Activated CD4-positive, alpha-beta T cell treated with anti-CD3 and anti-CD28 coated beads, Interleukin-2, amount 10 ng/mL, durations not matched to agents 7 days and 5 days (primary cell): ENCODE measurements around the gene KIAA1217. TPM values are rescaled to one million over a fixed set of nuclear protein-coding genes. Genes with fewer than 3 reads are reported as not detected.
A peak's percentile ranks its signal among the peaks of the same experiment; 100 is the strongest.
"Not testable (repeated sequence)": the region's sequence is repeated elsewhere in the genome, so short reads cannot be mapped to it uniquely, and the experiment has no call there.

Source experiments
- CTCF ChIA-PET: fragments of 350-600 bp; sonication (Branson Sonifier 250); formaldehyde crosslinking; loops from one replicate; lab custom pipeline; 2021; ENCODE audit warnings: antibody characterized with exemption; lab: Charles Lee
- POLR2A ChIA-PET: fragments of 350-600 bp; sonication (Branson Sonifier 250); formaldehyde crosslinking; loops from one replicate; lab custom pipeline; 2021; ENCODE audit warnings: antibody characterized with exemption; lab: Charles Lee
- DNase-seq: peaks from one replicate; pipeline ENCODE4 v3.0.0-alpha.2; 2020
- H3K27ac Mint-ChIP-seq: one replicate; pipeline ENCODE4 v1.8.0; 2021; ENCODE audit warnings: mild to moderate bottlenecking, moderate library complexity, mixed read lengths
- H3K27me3 Mint-ChIP-seq: one replicate; pipeline ENCODE4 v1.8.0; 2021; ENCODE audit warnings: mixed read lengths
- H3K36me3 Mint-ChIP-seq: one replicate; pipeline ENCODE4 v1.8.0; 2021; ENCODE audit warnings: low read depth, mixed read lengths
- H3K4me1 Mint-ChIP-seq: one replicate; pipeline ENCODE4 v1.8.0; 2021; ENCODE audit warnings: mixed read lengths
- H3K4me3 Mint-ChIP-seq: one replicate; pipeline ENCODE4 v1.8.0; 2021; ENCODE audit warnings: mild to moderate bottlenecking, moderate library complexity, mixed read lengths
- H3K9me3 Mint-ChIP-seq: one replicate; pipeline ENCODE4 v1.8.0; 2021; ENCODE audit warnings: mixed read lengths
- total RNA-seq, 2 experiments: library from RNA; stranded (reverse); gene quantifications; one replicate each; pipeline ENCODE4 v1.2.3, GENCODE V29; 2021

KIAA1217 gene
- total RNA-seq, 2 experiments from 2014 or later = 0.32 to 0.33 TPM

GRCh38 chr10:24315211-24315610, 106.3 kb downstream of the KIAA1217 start:
- Mint-ChIP-seq H3K27me3 (no peaks in the 10 kb centered on the region), H3K4me3 (no peak overlapping the region), H3K36me3 (no peaks in the 10 kb centered on the region), H3K9me3 (no peaks in the 10 kb centered on the region), H3K4me1 (no peaks in the 10 kb centered on the region), H3K27ac (no peak overlapping the region)
- ChIA-PET POLR2A (no interaction called here), CTCF (no interaction called here)
- DNase-seq = no peak

- H3K36me3 Mint-ChIP-seq = no peaks in the 10 kb centered on the region
- H3K9me3 Mint-ChIP-seq = no peaks in the 10 kb centered on the region
- H3K4me3 Mint-ChIP-seq = no peak overlapping the region
- CTCF ChIA-PET = no interaction called here
- no peaks in the 10 kb centered on the region for H3K27me3 Mint-ChIP-seq
- H3K4me1 Mint-ChIP-seq = no peaks in the 10 kb centered on the region
- DNase-seq = no peak
- POLR2A ChIA-PET = no interaction called here
- no peak overlapping the region for H3K27ac Mint-ChIP-seq
Measured at GRCh38 chr10:24318517-24318916, 109.6 kb downstream of the KIAA1217 start.

GRCh38 chr10:24320373-24320772, 111.4 kb downstream of the KIAA1217 start:
- Mint-ChIP-seq H3K36me3 (no peaks in the 10 kb centered on the region), H3K4me1 (no peaks in the 10 kb centered on the region), H3K27ac (no peak overlapping the region), H3K4me3 (no peak overlapping the region), H3K9me3 (no peaks in the 10 kb centered on the region), H3K27me3 (no peaks in the 10 kb centered on the region)
- DNase-seq = no peak
- CTCF ChIA-PET = no interaction called here
- POLR2A ChIA-PET = no interaction called here

DNA sequence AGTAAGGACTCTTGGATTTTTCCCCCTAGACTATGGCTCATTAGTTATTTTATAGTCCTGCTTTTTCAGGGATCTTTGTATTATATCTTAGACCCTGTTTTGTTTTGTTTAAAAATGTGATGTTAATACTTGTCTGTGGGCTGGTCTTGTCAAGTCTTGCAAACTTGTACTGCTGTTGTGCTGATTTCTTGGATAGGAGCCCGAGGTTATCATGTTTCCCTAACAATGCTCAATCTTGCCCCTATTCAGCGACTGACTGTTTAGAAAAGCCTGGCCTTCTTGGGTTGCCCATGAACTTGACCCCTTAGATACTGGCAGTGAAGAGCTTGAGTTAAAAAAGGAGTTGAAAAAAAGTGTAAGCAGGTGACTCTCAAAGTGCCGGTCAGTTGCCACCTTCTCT, 115.7 kb downstream of the KIAA1217 start:
- CTCF ChIA-PET = no interaction called here
- H3K27ac Mint-ChIP-seq = no peak overlapping the region
- POLR2A ChIA-PET = no interaction called here
- H3K36me3 Mint-ChIP-seq = no peaks in the 10 kb centered on the region
- no peaks in the 10 kb centered on the region for H3K4me1 Mint-ChIP-seq
- no peaks in the 10 kb centered on the region for H3K27me3 Mint-ChIP-seq
- H3K9me3 Mint-ChIP-seq = peaks cover 5% of the 10 kb centered on the region
- H3K4me3 Mint-ChIP-seq = no peak overlapping the region
- DNase-seq = no peak

- no peak overlapping the region for H3K27ac Mint-ChIP-seq
- H3K9me3 Mint-ChIP-seq = peaks cover 5% of the 10 kb centered on the region
- no peaks in the 10 kb centered on the region for H3K27me3 Mint-ChIP-seq
- ChIA-PET POLR2A (no interaction called here), CTCF (no interaction called here)
- no peaks in the 10 kb centered on the region for H3K4me1 Mint-ChIP-seq
- no peaks in the 10 kb centered on the region for H3K36me3 Mint-ChIP-seq
- no peak for DNase-seq
- H3K4me3 Mint-ChIP-seq = no peak overlapping the region
Measured at GRCh38 chr10:24331457-24331856, 122.5 kb downstream of the KIAA1217 start.

GRCh38 chr10:24333736-24334135, 124.8 kb downstream of the KIAA1217 start:
- H3K4me3 Mint-ChIP-seq = no peak overlapping the region
- no peaks in the 10 kb centered on the region for H3K27me3 Mint-ChIP-seq
- no peaks in the 10 kb centered on the region for H3K9me3 Mint-ChIP-seq
- H3K27ac Mint-ChIP-seq = no peak overlapping the region
- H3K4me1 Mint-ChIP-seq = no peaks in the 10 kb centered on the region
- CTCF ChIA-PET = no interaction called here
- H3K36me3 Mint-ChIP-seq = no peaks in the 10 kb centered on the region
- POLR2A ChIA-PET = no interaction called here
- DNase-seq = no peak

GRCh38 chr10:24334279-24334939, 125.5 kb downstream of the KIAA1217 start:
- no peak overlapping the region for H3K27ac Mint-ChIP-seq
- no peaks in the 10 kb centered on the region for H3K4me1 Mint-ChIP-seq
- peaks cover 2% of the 10 kb centered on the region for H3K27me3 Mint-ChIP-seq
- no peaks in the 10 kb centered on the region for H3K36me3 Mint-ChIP-seq
- H3K4me3 Mint-ChIP-seq = no peak overlapping the region
- ChIA-PET CTCF (no interaction called here), POLR2A (no interaction called here)
- DNase-seq = no peak
- no peaks in the 10 kb centered on the region for H3K9me3 Mint-ChIP-seq

GRCh38 chr10:24337723-24338122, 128.8 kb downstream of the KIAA1217 start:
- H3K9me3 Mint-ChIP-seq, H3K4me3 Mint-ChIP-seq, H3K27me3 Mint-ChIP-seq, H3K36me3 Mint-ChIP-seq, POLR2A ChIA-PET, H3K4me1 Mint-ChIP-seq, CTCF ChIA-PET, DNase-seq: not testable (repeated sequence)
- H3K27ac Mint-ChIP-seq = peak overlapping the region; percentile 25

GRCh38 chr10:24339387-24339786, 130.4 kb downstream of the KIAA1217 start:
- Mint-ChIP-seq H3K27me3 (peaks cover 2% of the 10 kb centered on the region), H3K36me3 (no peaks in the 10 kb centered on the region), H3K4me3 (no peak overlapping the region), H3K27ac (no peak overlapping the region), H3K9me3 (no peaks in the 10 kb centered on the region), H3K4me1 (no peaks in the 10 kb centered on the region)
- POLR2A ChIA-PET = no interaction called here
- DNase-seq = no peak
- CTCF ChIA-PET = no interaction called here

DNA sequence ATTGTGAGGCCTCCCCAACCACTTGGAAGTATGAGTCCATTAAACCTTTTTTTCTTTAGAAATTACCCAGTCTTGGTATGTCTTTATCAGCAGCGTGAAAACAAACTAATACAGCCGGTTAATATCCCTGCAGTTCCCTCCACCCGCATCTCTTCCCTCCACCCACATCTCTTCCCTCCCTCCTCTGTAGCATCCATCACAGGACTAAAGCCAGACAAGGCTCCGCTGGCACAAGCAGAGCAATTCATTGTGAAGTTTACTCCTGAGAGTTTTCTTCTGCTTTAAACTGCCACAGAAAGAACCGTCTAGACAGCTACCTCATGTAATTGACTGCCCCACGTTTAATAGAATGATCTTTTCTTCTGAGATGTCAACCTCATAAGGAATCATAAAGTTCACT, 131.5 kb downstream of the KIAA1217 start:
- Mint-ChIP-seq H3K27ac (no peak overlapping the region), H3K27me3 (peaks cover 2% of the 10 kb centered on the region), H3K4me1 (no peaks in the 10 kb centered on the region), H3K9me3 (no peaks in the 10 kb centered on the region), H3K36me3 (no peaks in the 10 kb centered on the region), H3K4me3 (no peak overlapping the region)
- ChIA-PET CTCF (no interaction called here), POLR2A (no interaction called here)
- no peak for DNase-seq

DNA sequence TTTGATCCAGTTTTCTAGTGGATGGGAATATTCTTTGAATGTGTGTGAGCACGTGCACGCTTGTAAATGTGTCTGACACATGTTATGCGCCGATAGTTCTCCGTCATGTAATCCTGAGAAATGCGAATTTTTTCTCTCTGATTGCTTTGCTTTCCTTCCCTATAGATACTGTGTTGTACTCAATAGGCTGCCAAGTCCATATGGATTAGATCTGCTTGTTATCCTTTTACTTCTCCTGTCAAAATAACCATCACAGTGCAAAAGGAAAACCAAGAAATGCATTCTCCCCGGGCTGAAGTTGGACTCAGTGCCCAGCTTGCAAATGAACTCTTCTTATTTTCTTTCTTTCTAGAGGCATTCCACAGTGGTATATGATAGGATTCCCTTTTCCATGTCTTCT, 131.9 kb downstream of the KIAA1217 start:
- H3K4me3 Mint-ChIP-seq = no peak overlapping the region
- H3K27ac Mint-ChIP-seq = no peak overlapping the region
- peaks cover 2% of the 10 kb centered on the region for H3K27me3 Mint-ChIP-seq
- ChIA-PET POLR2A (no interaction called here), CTCF (no interaction called here)
- DNase-seq = no peak
- no peaks in the 10 kb centered on the region for H3K9me3 Mint-ChIP-seq
- H3K36me3 Mint-ChIP-seq = no peaks in the 10 kb centered on the region
- H3K4me1 Mint-ChIP-seq = no peaks in the 10 kb centered on the region

DNA sequence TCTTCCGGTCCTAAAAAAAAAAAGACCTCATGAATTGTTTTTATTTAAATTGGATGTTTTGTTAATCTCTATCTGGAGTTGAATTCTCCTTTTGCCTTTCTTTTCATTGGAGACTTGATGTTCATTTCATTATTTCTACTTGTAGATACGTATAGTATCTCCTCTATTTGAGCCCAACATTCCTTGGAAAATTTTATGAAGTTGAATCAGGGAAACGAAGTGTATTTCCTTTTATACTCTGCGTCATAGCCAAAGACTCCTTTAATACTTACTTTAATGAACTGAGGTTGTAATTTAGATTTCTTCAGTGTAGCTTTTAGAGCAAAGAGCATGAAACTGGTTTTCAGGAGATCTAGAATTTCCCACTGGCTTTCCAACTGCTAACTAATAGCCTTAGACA, 132.4 kb downstream of the KIAA1217 start:
- no peak for DNase-seq
- Mint-ChIP-seq H3K27me3 (peaks cover 2% of the 10 kb centered on the region), H3K9me3 (no peaks in the 10 kb centered on the region), H3K27ac (no peak overlapping the region), H3K36me3 (no peaks in the 10 kb centered on the region), H3K4me3 (no peak overlapping the region), H3K4me1 (no peaks in the 10 kb centered on the region)
- CTCF ChIA-PET = no interaction called here
- POLR2A ChIA-PET = no interaction called here

DNA sequence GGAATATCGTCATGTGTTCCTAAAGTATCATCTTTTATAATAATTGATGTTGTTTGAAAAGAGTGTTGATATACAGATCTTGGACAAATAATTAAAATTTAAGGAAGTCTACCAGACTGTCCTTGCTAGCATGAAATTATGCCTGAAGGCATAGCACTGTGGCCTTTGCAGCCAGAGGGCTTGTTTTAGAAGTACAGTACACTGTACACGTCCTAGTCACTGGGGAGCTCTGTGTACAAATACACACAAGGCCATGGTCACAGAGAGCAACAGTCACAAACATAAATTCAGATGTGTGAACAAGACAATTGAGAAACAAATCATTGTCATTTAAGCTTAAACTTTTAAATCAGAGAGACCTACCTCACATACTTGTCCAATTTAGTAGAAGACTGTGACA, 133.0 kb downstream of the KIAA1217 start:
- POLR2A ChIA-PET = no interaction called here
- no peak overlapping the region for H3K27ac Mint-ChIP-seq
- no peaks in the 10 kb centered on the region for H3K4me1 Mint-ChIP-seq
- no peaks in the 10 kb centered on the region for H3K36me3 Mint-ChIP-seq
- H3K9me3 Mint-ChIP-seq = no peaks in the 10 kb centered on the region
- H3K4me3 Mint-ChIP-seq = no peak overlapping the region
- peaks cover 2% of the 10 kb centered on the region for H3K27me3 Mint-ChIP-seq
- no peak for DNase-seq
- CTCF ChIA-PET = no interaction called here

GRCh38 chr10:24343686-24344085, 134.7 kb downstream of the KIAA1217 start:
- Mint-ChIP-seq H3K27me3 (peaks cover 2% of the 10 kb centered on the region), H3K4me1 (no peaks in the 10 kb centered on the region), H3K9me3 (no peaks in the 10 kb centered on the region), H3K27ac (no peak overlapping the region), H3K4me3 (no peak overlapping the region), H3K36me3 (no peaks in the 10 kb centered on the region)
- POLR2A ChIA-PET = no interaction called here
- CTCF ChIA-PET = interaction anchor here (0.7 kb wide), 1 partner anchor 885 kb away, joined by 3 read pairs; no protein-coding TSS in a partner anchor
- DNase-seq = no peak
